Brain microvascular endothelial cell (primary cell): ENCODE data around the gene PTAR1.
"Not testable (repeated sequence)": the region's sequence is repeated elsewhere in the genome, so short reads cannot be mapped to it uniquely, and the experiment has no call there.

ENCODE experiments used
- DNase-seq: peaks from one replicate; pipeline ENCODE4 v3.0.0-alpha.2; 2020
- H3K27ac ChIP-seq: fragments of 250-450 bp; sonication (Bioruptor Pico); 2 replicates; pipeline ENCODE4 v1.5.1; 2020; ENCODE audit warnings: mild to moderate bottlenecking, moderate library complexity
- H3K27me3 ChIP-seq: fragments of 250-450 bp; sonication (Bioruptor Pico); replicated peaks from 2 replicates; pipeline ENCODE4 v1.5.1; 2020; ENCODE audit warnings: mild to moderate bottlenecking
- H3K36me3 ChIP-seq: fragments of 250-450 bp; sonication (Bioruptor Pico); replicated peaks from 2 replicates; pipeline ENCODE4 v1.5.1; 2020; ENCODE audit warnings: mild to moderate bottlenecking
- H3K4me3 ChIP-seq: 2 replicates; pipeline ENCODE4 v1.5.1; 2011; ENCODE audit warnings: low read depth, mild to moderate bottlenecking, control low read depth, low read length, moderate library complexity
- CTCF ChIP-seq: IDR thresholded peaks from 2 replicates; pipeline ENCODE4 v1.5.1; 2011; ENCODE audit warnings: low read depth, mild to moderate bottlenecking, moderate library complexity, low read length, control low read depth, inconsistent platforms; ENCODE audit errors: missing control alignments
- in situ Hi-C: cut with HindIII; loops from 2 replicates; pipeline ENCODE4 v1.10.0; 2017; ENCODE audit warnings: low sequenced_read_pairs, low pct_ligation_motif_present

PTAR1 gene

DNA sequence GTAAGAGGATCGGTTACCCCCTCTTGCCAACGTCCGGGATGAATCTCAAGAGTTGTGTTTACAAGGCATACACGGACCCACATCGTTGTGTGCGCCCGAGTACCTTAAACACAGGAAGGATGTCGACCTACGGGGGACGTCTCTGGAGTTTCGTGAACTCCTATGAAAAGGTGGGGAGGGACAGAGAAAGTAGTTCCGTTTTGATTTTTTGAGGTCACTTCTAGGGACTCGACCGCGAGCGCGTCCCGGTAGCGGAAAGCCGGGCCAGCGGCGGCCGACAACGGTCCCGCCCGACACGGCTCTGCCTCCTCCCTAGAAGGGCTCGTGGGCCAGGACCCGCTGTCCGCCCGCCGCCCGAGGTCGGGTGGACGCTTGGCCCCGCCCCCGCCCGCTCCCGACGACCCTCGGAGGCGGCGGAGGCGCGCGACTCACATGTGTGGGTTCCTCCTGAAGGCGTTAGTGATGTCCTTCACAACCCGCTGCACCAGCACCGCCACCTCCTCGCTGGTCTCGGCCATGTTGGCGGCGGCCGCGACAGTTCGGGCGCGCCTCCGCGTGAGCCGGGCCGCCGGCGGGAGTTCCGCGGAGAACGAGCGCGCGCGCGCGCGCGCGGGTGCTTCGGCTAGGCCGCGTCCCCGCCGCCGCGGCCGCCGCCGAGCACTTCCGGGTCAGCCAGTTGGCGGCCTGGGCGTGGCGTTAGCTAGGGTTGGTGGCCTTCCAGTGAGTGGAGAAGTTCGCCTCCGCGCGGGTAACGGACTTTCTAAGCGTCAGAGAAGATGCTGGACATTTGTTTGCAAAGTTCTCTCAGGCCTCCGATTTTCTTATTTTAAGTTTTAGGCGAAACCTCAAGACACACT is at the start of gene PTAR1:
Gene PTAR1 (minus strand): TSS at position 591 of the 857 bp plus-strand sequence. CDS start 73 bp downstream, at position 518.
- Histone ChIP-seq H3K27ac (peak within 1 kb of the TSS; percentile 79), H3K4me3 (peak within 1 kb of the TSS; percentile 84), H3K27me3 (no peaks in the 10 kb centered on the region), H3K36me3 (no peaks in the 10 kb centered on the region)
- in situ Hi-C loops = no loop called here
- peak; percentile 79 for DNase-seq
- TF ChIP-seq CTCF = no peak

DNA sequence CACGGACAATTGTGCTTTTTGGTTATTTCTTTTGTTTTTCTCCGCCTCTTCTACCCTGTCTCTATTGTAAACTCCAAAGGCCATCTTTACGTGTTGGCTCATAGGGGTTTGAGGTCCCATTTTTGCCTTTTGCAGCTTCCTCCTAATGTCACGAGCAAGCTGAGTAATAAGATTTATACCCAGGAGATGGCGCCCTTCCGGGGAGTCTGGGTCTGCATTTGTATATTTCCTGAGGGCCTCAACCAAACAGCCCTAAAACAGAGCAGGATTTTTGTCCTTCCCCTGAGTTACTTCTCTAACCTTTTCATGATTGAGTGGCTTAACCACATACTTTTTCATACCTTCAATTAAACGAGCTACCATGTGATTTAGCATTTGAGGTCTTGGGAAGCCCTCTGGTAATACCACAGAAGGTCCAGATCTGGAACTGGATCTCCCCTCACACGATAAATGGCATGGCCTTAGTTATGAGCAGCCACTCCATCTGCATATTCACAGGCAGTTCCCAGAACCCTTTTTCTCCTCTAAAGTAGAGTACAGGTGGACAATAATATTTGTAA is 49.6 kb upstream of the PTAR1 start:
- H3K4me3 ChIP-seq = no peak overlapping the region
- no peaks in the 10 kb centered on the region for H3K36me3 ChIP-seq
- no peaks in the 10 kb centered on the region for H3K27me3 ChIP-seq
- no peak for DNase-seq
- in situ Hi-C loops = no loop called here
- no peak overlapping the region for H3K27ac ChIP-seq
- peak; percentile 66 for TF ChIP-seq CTCF

GRCh38 chr9:69806627-69807026 is 46.8 kb upstream of the PTAR1 start:
- TF ChIP-seq CTCF = no peak
- H3K27ac ChIP-seq = no peak overlapping the region
- DNase-seq = no peak
- in situ Hi-C loops = no loop called here
- H3K36me3 ChIP-seq = no peaks in the 10 kb centered on the region
- H3K27me3 ChIP-seq = no peaks in the 10 kb centered on the region
- no peak overlapping the region for H3K4me3 ChIP-seq

- no peak overlapping the region for H3K4me3 ChIP-seq
- in situ Hi-C loops = no loop called here
- DNase-seq = no peak
- H3K36me3 ChIP-seq = no peaks in the 10 kb centered on the region
- H3K27me3 ChIP-seq = no peaks in the 10 kb centered on the region
- no peak overlapping the region for H3K27ac ChIP-seq
- no peak for TF ChIP-seq CTCF
Measured at GRCh38 chr9:69805962-69806515, 46.2 kb upstream of the PTAR1 start.

- TF ChIP-seq CTCF = no peak
- Histone ChIP-seq H3K4me3 (no peak overlapping the region), H3K27ac (no peak overlapping the region), H3K27me3 (no peaks in the 10 kb centered on the region), H3K36me3 (no peaks in the 10 kb centered on the region)
- no peak for DNase-seq
- in situ Hi-C loops = no loop called here
Measured at GRCh38 chr9:69801989-69802388, 42.2 kb upstream of the PTAR1 start.

DNA sequence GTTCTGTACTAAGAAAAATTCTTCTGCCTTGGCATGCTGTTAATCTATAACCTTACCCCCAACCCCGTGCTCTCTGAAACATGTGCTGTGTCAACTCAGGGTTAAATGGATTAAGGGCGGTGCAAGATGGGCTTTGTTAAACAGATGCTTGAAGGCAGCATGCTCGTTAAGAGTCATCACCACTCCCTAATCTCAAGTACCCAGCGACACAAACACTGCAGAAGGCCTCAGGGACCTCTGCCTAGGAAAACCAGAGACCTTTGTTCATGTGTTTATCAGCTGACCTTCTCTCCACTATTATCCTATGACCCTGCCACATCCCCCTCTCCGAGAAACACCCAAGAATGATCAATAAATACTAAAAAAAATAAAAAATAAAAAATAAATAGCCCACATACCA is 40.2 kb upstream of the PTAR1 start:
- H3K36me3 ChIP-seq, in situ Hi-C loops, H3K4me3 ChIP-seq, DNase-seq, H3K27ac ChIP-seq, H3K27me3 ChIP-seq: not testable (repeated sequence)

- H3K27ac ChIP-seq, in situ Hi-C loops, DNase-seq, H3K36me3 ChIP-seq, H3K4me3 ChIP-seq, H3K27me3 ChIP-seq: not testable (repeated sequence)
Measured at GRCh38 chr9:69799521-69799920, 39.7 kb upstream of the PTAR1 start.
